Mononuclear cell (primary cell): ENCODE measurements around the gene DCDC2B. TPM values are rescaled to one million over a fixed set of nuclear protein-coding genes. Genes with fewer than 3 reads are reported as not detected.

ENCODE experiments used
- H3K27me3 ChIP-seq: 2 replicates; pipeline ENCODE4 v1.6.0; 2011; ENCODE audit warnings: low read length, control low read depth; ENCODE audit not compliant: insufficient read depth
- H3K4me1 ChIP-seq: 2 replicates; pipeline ENCODE4 v1.5.1; 2011; ENCODE audit warnings: mild to moderate bottlenecking, low read length, control low read depth; ENCODE audit not compliant: insufficient read depth
- H3K4me3 ChIP-seq: 2 replicates; pipeline ENCODE4 v1.5.1; 2011; ENCODE audit warnings: mild to moderate bottlenecking, low read length, moderate library complexity
- H3K9me3 ChIP-seq: 2 replicates; pipeline ENCODE4 v1.5.1; 2011; ENCODE audit warnings: low read depth, mild to moderate bottlenecking, control low read depth, low read length
- total RNA-seq: library from RNA; depleted of rRNA; stranded (reverse); fragments of >200 nt; gene quantifications from one replicate; pipeline ENCODE4 v1.2.3, GENCODE V29; 2012

Gene DCDC2B
- total RNA-seq, 1 donor = not detected

DNA sequence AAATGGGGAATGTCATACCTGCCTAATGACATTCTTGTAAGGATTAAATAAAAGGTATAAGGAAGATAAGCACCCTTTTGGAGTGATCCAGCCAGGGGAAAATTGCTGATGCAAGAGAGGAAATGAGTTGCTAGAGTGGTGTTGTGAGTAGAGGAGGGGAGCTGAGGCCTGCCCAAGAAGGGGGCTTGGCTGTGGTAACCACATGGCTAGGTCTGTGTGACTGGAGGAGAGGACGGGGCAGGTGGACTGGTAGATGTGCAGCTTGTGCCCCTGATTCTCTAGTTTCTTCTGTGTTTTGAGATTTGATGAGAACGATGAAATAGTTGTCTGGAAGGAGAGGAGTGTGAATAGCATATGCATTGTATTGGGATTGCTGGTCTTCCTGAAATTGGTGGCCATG, 22.8 kb upstream of the DCDC2B start:
- Histone ChIP-seq H3K9me3 (no peaks in the 10 kb centered on the region), H3K4me1 (peaks cover 13% of the 10 kb centered on the region), H3K27me3 (no peaks in the 10 kb centered on the region), H3K4me3 (no peak overlapping the region)

DNA sequence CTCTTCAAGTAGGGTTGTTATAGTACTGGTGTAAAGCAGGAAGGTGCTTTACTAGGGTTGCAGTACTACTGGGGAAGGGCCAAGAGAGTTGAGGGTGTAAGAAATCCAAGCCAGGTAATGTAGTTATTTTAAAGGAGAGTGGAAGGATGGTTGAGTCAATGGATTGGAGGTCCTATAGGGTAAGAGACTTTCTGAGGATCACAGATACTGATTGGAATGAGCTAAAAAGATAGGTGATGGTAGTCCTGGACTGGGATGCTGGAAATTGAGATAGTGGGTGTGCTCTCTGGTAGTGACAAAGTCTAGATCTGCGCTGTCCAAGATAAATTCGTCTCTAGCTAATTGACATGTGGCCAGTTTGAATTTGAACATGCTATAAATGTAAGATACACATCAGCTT, 22.4 kb upstream of the DCDC2B start:
- H3K9me3 ChIP-seq = no peaks in the 10 kb centered on the region
- no peak overlapping the region for H3K4me3 ChIP-seq
- peaks cover 9% of the 10 kb centered on the region for H3K4me1 ChIP-seq
- H3K27me3 ChIP-seq = no peaks in the 10 kb centered on the region

DNA sequence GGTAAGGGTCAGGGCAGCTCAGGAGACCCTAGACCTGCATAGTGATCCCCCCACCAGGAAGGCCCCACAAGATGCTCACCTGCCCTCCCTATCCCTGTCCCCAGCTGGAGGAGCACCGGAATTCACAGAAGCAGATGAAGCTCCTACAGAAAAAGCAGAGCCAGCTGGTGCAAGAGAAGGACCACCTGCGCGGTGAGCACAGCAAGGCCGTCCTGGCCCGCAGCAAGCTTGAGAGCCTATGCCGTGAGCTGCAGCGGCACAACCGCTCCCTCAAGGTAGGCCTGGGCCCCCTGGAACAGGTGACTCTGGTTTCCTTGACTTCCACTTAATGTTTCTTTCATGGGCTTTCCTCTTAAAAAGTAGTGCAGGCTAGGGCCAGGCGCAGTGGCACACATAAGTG, 21.0 kb upstream of the DCDC2B start:
- Histone ChIP-seq H3K27me3 (no peaks in the 10 kb centered on the region), H3K9me3 (no peaks in the 10 kb centered on the region), H3K4me3 (no peak overlapping the region), H3K4me1 (no peaks in the 10 kb centered on the region)

DNA sequence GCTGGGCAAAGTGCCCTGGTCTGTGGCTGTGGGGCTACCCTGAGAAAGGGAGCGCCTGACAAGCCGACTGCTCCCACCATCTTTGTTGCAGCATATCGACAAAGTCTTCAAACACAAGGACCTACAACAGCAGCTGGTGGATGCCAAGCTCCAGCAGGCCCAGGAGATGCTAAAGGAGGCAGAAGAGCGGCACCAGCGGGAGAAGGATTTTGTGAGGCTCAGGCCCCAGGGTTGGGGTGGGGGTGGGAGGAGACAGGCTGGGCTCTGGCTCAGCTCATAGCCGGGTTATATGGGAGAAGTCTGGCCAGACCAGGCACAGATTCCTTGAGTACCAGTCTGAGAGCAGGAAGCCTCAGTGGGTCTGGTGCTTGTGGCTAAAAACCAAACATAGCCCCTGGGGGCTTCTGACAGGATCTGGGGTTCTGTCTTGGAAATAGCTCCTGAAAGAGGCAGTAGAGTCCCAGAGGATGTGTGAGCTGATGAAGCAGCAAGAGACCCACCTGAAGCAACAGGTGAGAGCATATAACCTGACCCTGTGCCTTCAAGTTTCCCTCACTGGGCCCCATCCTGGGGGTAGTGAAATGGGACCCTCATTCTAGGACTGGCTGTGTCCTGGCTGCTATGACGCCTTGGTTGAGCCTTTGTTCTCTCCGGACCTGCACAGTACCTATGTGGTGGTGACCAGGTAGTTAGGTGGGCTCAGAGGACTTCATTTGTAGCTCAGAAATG, 16.5 kb upstream of the DCDC2B start:
- no peaks in the 10 kb centered on the region for H3K27me3 ChIP-seq
- no peaks in the 10 kb centered on the region for H3K9me3 ChIP-seq
- H3K4me3 ChIP-seq = no peak overlapping the region
- peaks cover 20% of the 10 kb centered on the region for H3K4me1 ChIP-seq

DNA sequence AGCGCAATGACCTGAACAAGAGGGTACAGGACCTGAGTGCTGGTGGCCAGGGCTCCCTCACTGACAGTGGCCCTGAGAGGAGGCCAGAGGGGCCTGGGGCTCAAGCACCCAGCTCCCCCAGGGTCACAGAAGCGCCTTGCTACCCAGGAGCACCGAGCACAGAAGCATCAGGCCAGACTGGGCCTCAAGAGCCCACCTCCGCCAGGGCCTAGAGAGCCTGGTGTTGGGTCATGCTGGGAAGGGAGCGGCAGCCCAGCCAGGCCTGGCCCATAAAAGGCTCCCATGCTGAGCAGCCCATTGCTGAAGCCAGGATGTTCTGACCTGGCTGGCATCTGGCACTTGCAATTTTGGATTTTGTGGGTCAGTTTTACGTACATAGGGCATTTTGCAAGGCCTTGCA, 13.9 kb upstream of the DCDC2B start:
- Histone ChIP-seq H3K27me3 (no peaks in the 10 kb centered on the region), H3K9me3 (no peaks in the 10 kb centered on the region), H3K4me3 (no peak overlapping the region), H3K4me1 (peaks cover 27% of the 10 kb centered on the region)

DNA sequence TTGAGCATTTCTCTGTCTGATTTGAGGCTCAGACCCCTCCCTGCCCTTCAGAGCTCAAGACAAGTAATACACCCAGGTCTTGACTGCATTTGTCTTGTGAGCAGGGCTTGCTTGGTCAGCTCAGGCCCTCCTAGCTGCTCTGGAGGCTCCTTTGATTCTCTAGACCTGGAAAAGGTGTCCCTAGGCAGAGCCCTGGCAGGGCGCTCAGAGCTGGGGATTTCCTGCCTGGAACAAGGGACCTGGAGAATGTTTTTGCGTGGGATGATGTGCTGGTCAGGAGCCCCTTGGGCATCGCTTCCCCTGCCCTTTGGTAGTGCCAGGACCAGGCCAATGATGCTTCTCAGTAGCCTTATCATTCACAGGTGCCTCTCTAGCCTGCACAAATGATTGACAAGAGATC, 13.4 kb upstream of the DCDC2B start:
- no peaks in the 10 kb centered on the region for H3K27me3 ChIP-seq
- H3K9me3 ChIP-seq = no peaks in the 10 kb centered on the region
- H3K4me3 ChIP-seq = no peak overlapping the region
- peaks cover 30% of the 10 kb centered on the region for H3K4me1 ChIP-seq

DNA sequence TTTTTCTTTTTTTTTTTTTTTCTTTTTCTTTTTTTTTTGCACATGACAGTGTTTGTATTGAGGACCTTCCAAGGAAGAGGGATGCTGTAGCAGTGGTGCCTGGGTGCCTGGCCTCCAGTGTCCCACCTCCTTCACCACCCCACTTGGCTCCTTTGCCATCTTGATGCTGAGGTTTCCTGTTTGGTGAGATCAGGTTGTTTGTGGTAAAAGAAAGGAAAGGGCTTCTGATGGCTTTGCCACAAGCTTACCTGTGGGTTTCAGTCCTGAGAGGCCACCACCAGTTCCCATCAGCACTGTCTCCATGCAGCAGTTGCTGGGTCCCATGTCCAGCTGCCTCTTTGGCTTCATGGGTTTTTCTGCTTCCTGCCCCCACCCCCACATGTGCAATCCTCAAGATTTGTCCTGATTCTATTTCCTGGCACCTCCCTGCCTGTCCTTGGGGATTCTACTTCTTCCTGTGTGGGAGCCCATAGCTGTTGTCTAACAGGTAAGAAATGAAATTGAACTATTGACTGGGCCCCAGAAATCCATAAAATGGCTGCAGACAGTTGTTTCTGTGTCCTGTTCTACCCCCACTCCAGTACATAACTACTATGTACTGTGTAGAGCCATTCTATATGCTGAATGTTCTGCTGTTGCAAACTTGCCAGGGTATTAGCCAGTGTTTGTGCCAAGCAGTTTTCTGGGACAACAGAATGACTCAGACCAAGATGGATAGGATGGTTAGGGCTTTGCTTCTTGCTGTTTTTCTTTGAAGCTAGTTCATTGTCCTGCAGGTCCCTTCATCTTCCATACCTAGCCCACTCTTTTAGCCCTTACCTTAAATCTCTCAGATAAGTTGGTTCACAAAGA, 12.7 kb upstream of the DCDC2B start:
- H3K27me3 ChIP-seq = no peaks in the 10 kb centered on the region
- no peak overlapping the region for H3K4me3 ChIP-seq
- H3K4me1 ChIP-seq = peaks cover 36% of the 10 kb centered on the region
- H3K9me3 ChIP-seq = no peaks in the 10 kb centered on the region

DNA sequence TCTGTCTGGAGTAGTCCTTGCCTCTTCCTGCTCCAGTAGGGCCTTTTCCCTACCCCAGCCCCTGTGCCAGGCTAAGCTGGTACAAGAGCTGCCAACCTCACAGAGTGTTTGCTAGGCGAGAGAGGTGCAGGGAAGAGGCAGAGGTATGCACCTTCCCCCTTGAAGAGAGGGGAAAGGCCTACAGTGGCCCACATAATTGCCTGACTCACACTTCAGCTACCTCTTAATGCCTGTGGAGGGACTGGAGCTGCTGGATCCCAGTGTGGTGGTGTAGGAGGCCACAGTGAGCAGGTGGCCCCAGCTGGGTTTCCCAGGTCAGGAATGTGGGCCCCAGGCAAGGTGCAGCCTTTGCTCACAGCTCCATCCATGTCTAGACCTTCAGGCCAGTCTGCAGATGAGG, 11.8 kb upstream of the DCDC2B start:
- Histone ChIP-seq H3K4me1 (peaks cover 45% of the 10 kb centered on the region), H3K27me3 (no peaks in the 10 kb centered on the region)

DNA sequence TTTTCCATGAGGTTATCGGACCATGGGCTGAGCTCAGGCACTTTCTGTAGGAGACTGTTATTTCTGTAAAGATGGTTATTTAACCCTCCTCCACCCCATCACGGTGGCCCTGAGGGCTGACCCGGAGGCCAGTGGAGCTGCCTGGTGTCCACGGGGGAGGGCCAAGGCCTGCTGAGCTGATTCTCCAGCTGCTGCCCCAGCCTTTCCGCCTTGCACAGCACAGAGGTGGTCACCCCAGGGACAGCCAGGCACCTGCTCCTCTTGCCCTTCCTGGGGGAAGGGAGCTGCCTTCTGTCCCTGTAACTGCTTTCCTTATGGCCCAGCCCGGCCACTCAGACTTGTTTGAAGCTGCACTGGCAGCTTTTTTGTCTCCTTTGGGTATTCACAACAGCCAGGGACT, 11.1 kb upstream of the DCDC2B start:
- Histone ChIP-seq H3K27me3 (no peaks in the 10 kb centered on the region), H3K4me1 (peaks cover 52% of the 10 kb centered on the region), H3K4me3 (no peak overlapping the region), H3K9me3 (no peaks in the 10 kb centered on the region)

More for the DNA sequence above, 11.8 kb upstream of the DCDC2B start:
- no peak overlapping the region for H3K4me3 ChIP-seq
- H3K9me3 ChIP-seq = no peaks in the 10 kb centered on the region

DNA sequence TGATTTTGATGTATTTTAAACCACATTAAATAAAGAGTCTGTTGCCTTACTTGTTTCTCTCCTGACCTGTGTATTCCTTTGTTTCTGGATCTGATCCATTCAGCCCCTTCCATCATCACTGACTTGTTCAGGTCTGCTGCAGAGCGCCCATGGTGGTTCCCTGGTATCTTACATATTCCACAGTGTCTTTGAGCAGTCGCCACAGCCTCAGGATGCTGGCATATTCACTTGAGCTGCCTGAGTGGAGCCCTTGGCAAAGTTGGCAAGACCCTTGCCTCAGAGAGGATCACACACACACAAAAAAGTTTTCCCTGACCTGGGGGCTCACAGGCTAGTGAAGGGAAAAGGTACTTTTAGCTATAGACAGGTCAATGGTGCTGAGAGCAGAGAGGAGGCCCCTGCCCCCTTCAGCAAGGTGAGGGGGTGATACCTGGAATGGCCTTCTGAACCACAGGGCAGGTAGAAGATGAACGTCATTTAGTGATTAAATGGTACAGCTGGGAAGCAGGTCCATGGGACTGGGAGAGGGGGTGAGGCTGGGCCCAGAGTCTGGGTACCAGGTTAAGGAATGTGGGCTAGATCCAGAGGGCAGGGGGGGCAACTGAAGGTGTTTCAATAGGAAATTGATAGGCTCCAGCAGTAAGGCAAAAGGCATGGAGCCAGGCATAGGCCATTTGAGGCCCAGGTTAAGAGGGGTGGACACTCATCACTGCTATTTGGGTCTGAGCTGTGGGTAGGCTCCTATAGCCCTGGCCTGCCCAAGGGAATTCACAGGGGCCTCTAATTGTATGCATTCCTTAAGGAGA, 10.4 kb upstream of the DCDC2B start:
- Histone ChIP-seq H3K4me3 (no peak overlapping the region), H3K27me3 (no peaks in the 10 kb centered on the region), H3K4me1 (peaks cover 53% of the 10 kb centered on the region), H3K9me3 (no peaks in the 10 kb centered on the region)

DNA sequence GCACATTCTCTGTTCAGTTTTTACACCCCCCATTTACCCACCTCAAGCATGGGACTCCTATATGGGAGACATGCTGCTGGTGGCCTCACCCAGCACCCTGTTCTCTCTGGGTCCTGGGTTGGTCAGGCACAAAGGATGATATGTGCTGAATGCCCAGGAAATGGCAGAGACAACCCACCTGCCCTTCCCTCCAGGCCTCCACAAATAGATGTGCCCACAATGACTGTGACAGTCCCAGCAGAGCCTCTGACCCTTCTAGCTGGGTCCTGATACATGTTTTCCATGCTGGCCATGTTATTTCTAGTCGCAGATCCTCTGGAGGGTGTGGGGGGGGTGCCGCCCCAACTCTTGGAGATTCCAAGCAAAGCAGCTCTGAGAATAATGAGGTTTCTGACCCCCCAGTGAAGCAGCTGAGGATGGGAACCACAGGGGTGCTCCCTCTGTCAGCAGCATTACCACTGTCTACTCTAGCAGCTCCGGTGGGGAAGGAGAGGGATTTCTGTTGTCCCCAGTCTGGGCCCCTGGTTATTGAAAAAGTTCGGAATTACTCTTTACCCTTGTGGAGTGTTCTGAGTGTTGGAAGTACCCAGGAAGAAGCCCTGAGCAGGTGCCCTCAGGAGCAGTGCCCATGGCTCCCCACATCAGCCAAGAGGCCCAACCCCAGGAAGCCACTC, 9.7 kb upstream of the DCDC2B start:
- Histone ChIP-seq H3K4me3 (no peak overlapping the region), H3K4me1 (peaks cover 53% of the 10 kb centered on the region), H3K9me3 (no peaks in the 10 kb centered on the region), H3K27me3 (no peaks in the 10 kb centered on the region)

DNA sequence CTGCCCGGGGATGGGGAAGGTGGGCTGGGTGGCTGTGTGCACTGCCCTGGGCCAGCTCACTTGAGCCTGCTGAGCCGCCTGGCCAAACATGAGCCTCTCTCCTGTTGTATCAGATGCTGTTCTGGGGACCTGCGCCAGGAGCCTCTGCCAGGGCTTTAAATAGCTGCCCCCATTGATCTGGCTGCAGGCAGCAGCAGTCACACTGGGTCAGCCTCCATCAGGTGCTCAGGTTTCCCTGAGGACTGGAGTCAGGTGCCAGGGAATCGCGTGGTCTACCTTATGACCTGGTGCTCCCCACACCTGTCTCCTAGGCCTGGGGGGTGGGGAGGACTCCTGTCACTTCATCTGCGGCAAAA, 9.2 kb upstream of the DCDC2B start:
- Histone ChIP-seq H3K4me1 (peaks cover 51% of the 10 kb centered on the region), H3K9me3 (no peaks in the 10 kb centered on the region), H3K27me3 (no peaks in the 10 kb centered on the region), H3K4me3 (no peak overlapping the region)

DNA sequence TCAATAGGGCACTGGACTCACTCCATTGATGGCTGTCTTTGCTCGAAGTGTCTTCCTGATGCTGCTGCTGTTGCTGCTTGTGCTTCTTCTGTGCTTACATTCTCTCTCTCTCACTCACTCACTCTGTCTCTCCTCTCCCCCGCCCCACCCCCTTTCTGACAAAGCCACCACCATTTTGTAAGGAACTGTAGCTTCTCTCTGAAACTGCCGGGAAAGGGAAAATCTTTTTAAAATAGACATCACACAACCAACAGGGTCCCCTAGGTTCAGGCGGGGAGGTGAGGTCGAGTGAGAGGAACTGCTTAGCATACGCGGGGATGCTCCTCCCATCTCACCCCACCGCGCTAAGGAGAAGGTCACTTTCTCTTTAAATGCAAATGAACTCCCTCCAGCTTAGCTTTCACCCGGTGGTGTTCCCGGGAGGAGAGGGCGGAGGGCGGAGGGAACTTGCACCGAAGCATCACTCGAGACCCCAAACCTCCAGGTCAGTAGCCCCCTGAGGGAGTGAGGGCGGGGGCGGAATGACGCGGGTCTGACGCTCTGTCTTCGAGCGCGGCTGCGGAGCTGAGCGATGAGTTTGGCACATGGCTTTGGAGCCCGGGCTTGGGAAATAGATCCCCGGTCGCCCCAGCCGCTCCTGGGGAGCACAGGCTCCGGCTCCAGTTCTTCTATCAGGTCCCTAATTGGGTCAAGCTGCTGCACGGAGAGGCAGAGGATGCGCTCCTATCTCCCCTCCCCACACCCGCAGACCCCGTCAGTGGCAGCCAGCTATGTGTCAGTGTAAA, 8.5 kb upstream of the DCDC2B start, which contains the start of gene CCDC28B:
Gene CCDC28B (plus strand): TSS at position 370 of the 785 bp plus-strand sequence. CDS start 1,341 bp downstream, outside the sequence.
- no peaks in the 10 kb centered on the region for H3K27me3 ChIP-seq
- peaks cover 51% of the 10 kb centered on the region for H3K4me1 ChIP-seq
- H3K9me3 ChIP-seq = no peaks in the 10 kb centered on the region
- H3K4me3 ChIP-seq = peak within 1 kb of the TSS; percentile 55
